Measurements from ENCODE around the gene C1orf21.

The C1orf21 gene

GRCh38 chr1:184416946-184417345, 30.1 kb downstream of the C1orf21 start:
- DNase-seq: no peak

GRCh38 chr1:184417916-184418315, 31.1 kb downstream of the C1orf21 start:
- DNase-seq: no peak

- no peak for DNase-seq
Observed at GRCh38 chr1:184418652-184419349, 32.0 kb downstream of the C1orf21 start.

- no peak for DNase-seq
Observed at GRCh38 chr1:184419350-184420161, 32.7 kb downstream of the C1orf21 start.

GRCh38 chr1:184422490-184423233, 35.8 kb downstream of the C1orf21 start:
- DNase-seq: no peak

GRCh38 chr1:184423649-184424048, 36.8 kb downstream of the C1orf21 start:
- DNase-seq: no peak

- no peak for DNase-seq
Observed at GRCh38 chr1:184424157-184424556, 37.3 kb downstream of the C1orf21 start.

- DNase-seq: no peak
Observed at GRCh38 chr1:184424945-184425344, 38.1 kb downstream of the C1orf21 start.

GRCh38 chr1:184425449-184426277, 38.8 kb downstream of the C1orf21 start:
- DNase-seq: no peak

GRCh38 chr1:184426278-184426674, 39.4 kb downstream of the C1orf21 start:
- no peak for DNase-seq

- DNase-seq: no peak
Observed at GRCh38 chr1:184427722-184428121, 40.9 kb downstream of the C1orf21 start.

GRCh38 chr1:184428604-184429003, 41.8 kb downstream of the C1orf21 start:
- DNase-seq: no peak

GRCh38 chr1:184429335-184429734, 42.5 kb downstream of the C1orf21 start:
- DNase-seq: no peak

- DNase-seq: peak; percentile 70
Observed at GRCh38 chr1:184433956-184434502, 47.2 kb downstream of the C1orf21 start.

GRCh38 chr1:184437291-184437690, 50.5 kb downstream of the C1orf21 start:
- DNase-seq: no peak

- no peak for DNase-seq
Observed at GRCh38 chr1:184438363-184438762, 51.5 kb downstream of the C1orf21 start.

- no peak for DNase-seq
Observed at GRCh38 chr1:184442260-184442659, 55.4 kb downstream of the C1orf21 start.

- no peak for DNase-seq
Observed at GRCh38 chr1:184443201-184443600, 56.4 kb downstream of the C1orf21 start.

GRCh38 chr1:184443624-184444023, 56.8 kb downstream of the C1orf21 start:
- no peak for DNase-seq

GRCh38 chr1:184445997-184446396, 59.2 kb downstream of the C1orf21 start:
- no peak for DNase-seq

GRCh38 chr1:184447651-184448185, 60.9 kb downstream of the C1orf21 start:
- no peak for DNase-seq

GRCh38 chr1:184449916-184450315, 63.1 kb downstream of the C1orf21 start:
- no peak for DNase-seq

All from NCI-H2081 treated with DMSO at 0.1 percent for 48 hours (cell line).